ENCODE data around the gene PATE1.

The PATE1 gene

DNA sequence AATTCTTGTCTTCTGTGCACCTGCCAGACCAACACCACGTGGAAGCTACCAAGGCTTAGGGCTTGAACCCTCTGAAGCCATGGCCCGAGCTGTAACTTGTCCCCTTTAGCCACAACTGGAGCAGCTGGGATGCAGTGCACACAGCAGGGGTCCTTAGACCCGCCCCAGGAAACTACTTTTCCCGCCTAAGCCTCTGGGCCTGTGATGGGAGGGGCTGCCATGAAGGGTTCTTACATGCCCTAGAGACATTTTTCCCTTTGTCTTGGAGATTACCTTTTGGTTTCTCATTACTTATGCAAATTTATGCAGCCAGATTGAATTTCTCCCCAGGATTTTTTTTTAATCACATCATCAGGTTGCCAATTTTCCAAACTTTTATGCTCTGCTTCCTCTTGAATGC, 51.6 kb downstream of the PATE1 start:
- no peak for DNase-seq
